Right forelimb (tissue), 1 donor: ENCODE measurements around the gene ELANE.
"Not testable (repeated sequence)": the region's sequence is repeated elsewhere in the genome, so short reads cannot be mapped to it uniquely, and the experiment has no call there.

Experiments
- DNase-seq: peaks from one replicate; pipeline ENCODE4 v3.0.0-alpha.2; 2018

The ELANE gene

DNA sequence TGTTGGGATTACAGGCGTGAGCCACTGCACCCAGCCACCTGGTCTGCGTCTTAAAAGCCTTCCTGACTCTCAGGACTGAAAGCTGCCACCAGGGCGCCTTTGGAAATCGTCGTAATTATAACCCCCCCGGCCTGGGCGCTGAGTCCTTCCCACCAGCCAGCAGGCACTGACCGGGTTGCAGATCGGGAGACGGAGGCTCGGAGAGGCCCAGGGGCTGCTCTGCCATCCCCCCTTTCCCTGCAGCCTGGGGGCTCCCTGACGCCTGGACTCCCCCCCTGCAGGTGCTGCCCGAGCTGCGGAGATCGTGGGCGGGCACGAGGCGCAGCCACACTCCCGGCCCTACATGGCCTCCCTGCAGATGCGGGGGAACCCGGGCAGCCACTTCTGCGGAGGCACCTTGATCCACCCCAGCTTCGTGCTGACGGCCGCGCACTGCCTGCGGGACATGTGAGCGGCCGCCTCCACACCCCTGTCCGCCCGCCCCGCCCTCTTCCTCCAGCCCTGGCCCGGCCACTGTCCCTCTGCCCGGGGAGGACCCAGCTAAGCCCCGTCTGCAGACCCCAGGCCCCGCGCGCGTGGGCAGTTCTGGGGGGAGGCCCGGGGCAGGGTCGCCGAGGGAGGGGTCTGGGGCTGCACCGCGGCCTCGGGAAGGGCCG, 8.8 kb upstream of the ELANE start:
- no peak for DNase-seq

DNA sequence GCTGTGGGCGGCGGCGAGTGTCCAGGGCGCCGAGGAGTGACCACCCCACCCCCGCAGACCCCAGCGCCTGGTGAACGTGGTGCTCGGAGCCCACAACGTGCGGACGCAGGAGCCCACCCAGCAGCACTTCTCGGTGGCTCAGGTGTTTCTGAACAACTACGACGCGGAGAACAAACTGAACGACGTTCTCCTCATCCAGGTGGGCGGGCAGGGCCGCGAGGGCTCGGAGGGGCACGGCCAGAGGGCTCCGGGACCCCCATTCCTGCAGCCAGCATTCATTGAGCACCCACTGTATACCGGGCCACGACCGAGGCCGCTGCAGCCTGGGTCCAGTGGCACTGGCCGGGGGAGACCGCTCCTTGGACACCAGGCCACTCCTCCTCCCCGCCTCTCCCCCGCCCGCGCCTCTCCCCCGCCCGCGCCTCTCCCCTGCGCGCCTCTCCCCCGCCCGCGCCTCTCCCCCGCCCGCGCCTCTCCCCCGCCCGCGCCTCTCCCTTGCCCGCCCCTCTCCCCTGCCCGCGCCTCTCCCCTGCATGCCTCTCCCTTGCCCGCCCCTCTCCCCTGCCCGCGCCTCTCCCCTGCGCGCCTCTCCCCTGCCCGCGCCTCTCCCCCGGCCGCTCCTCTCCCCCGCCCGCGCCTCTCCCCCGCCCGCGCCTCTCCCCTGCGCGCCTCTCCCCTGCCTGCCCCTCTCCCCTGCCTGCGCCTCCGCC, 8.1 kb upstream of the ELANE start:
- DNase-seq: no peak

DNA sequence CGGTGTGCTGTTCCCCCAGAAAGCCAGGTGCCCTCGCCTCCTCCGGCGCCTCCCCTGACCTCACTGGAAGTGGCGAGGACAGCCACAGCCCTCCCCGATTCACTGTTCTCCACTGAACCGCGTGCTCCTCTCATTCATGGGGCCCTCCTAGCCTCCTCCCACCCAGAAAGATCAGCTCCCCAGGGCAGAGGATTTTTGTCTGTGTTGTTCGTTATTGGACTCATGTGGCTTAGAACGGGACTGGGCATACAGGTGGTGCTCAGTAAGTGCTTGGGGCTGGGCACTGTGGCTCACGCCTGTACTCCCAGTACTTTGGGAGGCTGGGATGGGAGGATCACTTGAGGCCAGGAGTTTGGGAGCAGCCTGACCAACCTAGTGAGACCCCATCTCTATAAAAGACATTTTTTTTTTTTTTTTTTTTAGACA, 7.5 kb upstream of the ELANE start:
- DNase-seq: no peak

DNA sequence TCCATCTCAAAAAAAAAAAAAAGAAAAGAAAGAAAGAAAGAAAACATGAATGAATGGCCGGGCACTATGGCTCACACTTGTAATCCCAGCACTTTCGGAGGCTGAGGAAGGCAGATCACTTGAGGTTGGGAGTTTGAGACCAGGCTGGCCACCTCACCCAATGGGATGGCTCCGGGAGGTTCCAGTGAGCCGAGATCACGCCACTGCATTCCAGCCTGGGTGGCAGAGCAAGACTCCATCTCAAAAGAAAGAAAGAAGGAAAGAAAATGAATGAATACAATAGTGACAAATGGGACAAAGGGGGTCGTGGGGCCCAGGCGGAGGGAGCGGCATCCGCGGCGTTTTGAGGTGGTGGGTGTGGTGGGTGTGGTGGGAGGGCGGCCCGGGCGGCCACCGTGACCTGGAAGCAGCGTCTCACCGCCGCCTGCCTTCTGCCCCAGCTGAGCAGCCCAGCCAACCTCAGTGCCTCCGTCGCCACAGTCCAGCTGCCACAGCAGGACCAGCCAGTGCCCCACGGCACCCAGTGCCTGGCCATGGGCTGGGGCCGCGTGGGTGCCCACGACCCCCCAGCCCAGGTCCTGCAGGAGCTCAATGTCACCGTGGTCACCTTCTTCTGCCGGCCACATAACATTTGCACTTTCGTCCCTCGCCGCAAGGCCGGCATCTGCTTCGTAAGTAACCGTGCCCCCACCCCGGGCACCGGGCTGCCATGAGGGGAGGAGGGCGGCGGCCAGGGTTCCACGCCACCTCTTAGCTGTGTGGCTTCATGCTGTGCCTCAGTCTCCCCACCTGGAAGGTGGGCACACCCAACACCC, 6.2 kb upstream of the ELANE start:
- no peak for DNase-seq

DNA sequence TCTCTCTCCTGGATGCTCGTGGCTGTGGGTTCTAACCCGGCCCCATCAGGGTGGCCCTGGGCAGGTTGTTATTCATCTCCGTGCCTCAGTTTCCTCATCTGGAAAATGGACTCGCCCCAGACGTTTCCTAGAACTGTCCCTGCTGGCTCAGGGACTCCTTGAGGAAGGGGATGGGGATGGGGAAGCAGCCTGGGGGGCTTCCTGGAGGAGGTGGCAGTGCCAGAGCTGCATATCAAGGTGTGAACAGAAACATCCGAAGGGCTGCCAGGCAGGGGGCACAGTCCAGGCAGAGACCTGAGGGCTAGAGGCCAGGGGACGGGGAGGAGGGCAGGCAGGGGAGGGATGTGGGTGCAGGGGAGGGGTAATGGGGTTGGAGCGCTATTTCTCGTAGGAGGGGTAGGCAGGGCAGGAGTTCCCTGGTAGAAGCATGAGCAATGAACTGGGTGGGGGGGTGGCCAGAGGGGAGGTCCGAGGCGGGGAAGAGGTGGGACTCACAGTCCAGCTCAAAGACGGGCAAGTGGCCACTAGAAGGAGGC, 3.6 kb upstream of the ELANE start:
- DNase-seq: no peak

DNA sequence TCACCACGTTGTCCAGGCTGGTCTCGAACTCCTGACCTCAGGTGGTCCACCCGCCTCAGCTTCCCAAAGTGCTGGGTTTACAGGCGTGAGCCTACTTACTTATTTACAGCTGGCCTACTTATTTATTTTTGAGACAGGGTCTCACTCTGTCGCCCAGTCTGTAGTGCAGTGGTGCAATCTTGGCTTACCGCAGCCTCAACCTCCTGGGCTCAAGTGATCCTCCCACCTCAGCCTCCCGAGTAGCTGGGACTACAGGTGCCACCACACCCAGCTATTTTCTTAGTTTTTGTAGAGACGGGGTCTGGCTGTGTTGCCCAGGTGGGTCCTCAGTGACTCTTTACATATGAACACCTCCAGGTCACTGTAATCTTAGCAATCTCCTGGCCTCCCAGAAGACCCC, 2.9 kb upstream of the ELANE start:
- not testable (repeated sequence) for DNase-seq

DNA sequence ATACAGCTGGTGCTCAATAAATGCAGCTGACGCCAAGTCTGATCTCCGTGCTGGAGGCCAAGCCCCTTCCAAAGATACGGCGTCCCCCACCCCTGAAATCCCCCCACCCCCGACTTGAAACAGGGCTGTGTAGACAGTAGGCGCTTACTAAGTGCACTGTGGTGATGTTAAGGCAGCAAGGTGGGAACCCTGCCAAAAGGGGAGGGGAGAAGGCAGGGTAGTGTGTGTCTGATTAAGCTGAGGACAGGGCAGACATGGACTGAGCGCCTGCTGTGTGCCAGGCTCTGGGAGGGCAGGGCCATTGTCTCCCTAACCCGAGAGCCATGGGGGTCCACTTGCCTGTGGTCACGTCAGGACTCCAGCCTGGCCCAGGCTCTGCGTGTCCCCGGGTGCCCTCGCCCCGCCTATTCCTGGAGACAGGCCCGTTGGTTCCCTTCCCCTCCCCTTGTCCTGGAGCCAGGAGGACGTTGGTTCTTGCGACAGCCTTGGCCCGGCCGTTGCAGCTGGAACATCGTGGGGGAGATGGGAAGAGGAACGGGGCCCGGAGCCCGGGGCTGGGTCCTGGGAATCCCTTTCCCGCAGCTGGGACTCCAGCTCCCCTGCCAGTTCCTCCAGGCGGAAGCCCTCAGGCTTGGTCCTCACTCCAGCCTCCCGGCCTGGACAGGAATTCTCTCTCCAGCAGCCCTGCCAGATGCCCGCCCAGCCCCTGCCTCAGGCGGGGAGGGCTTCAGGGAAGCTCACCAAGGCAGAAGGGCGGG, 1.7 kb upstream of the ELANE start:
- DNase-seq: peak; percentile 85

DNA sequence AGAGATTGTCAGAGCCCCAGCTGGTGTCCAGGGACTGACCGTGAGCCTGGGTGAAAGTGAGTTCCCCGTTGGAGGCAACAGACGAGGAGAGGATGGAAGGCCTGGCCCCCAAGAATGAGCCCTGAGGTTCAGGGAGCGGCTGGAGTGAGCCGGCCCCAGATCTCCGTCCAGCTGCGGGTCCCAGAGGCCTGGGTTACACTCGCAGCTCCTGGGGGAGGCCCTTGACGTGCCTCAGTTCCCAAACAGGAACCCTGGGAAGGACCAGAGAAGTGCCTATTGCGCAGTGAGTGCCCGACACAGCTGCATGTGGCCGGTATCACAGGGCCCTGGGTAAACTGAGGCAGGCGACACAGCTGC, 1.1 kb upstream of the ELANE start:
- peak; percentile 47 for DNase-seq

DNA sequence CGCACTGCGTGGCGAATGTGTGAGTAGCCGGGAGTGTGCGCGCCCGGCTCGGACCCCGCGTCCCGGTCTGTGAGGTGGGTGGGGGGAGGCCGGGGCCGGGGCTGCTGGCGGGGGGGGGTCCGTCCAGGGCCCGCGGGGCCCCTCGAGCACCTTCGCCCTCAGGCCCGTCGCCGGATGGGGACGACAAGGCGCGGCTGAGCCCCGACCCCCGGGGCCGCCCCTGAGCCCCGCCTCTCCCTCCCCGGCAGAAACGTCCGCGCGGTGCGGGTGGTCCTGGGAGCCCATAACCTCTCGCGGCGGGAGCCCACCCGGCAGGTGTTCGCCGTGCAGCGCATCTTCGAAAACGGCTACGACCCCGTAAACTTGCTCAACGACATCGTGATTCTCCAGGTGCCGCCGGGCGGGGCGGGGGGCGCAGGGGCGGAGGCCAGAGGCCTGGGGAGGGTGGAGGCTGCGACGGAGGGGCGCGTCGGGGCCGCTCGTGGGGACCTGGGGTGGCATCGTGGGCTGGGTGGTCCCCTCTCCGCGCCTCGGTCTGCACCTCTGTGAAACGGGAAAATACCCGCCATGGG, 997 bp downstream of the ELANE start:
- no peak for DNase-seq

DNA sequence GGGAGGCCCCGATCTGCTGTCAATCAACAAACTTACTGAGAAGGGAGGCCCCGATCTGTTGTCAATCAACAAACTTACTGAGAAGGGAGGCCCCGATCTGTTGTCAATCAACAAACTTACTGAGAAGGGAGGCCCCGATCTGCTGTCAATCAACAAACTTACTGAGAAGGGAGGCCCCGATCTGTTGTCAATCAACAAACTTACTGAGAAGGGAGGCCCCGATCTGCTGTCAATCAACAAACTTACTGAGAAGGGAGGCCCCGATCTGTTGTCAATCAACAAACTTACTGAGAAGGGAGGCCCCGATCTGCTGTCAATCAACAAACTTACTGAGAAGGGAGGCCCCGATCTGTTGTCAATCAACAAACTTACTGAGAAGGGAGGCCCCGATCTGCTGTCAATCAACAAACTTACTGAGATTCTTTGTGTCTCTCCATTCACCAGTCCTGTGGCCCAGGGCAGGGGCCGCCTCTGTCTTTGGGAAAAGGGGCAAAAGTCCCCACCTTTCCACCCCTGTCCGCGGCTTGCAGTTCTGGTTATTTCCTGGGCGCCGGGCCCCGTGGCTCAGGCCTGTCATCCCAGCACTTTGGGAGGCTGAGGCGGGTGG, 1.6 kb downstream of the ELANE start:
- not testable (repeated sequence) for DNase-seq

DNA sequence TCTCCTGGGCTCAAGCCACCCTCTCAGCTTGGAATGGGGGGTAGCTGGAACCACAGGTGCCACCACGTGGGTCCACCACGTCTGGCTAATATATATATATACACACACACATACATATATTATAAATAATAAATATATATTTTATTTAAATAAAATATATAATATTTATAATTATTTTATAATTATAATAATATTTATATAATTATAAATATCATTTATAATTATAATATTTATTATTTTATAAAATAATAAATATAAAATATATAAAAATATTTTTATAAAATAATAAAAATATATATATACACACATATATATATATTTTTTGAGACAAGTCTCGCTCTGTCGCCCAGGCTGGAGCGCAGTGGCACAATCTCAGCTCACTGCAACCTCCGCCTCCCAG, 2.4 kb downstream of the ELANE start:
- no peak for DNase-seq

DNA sequence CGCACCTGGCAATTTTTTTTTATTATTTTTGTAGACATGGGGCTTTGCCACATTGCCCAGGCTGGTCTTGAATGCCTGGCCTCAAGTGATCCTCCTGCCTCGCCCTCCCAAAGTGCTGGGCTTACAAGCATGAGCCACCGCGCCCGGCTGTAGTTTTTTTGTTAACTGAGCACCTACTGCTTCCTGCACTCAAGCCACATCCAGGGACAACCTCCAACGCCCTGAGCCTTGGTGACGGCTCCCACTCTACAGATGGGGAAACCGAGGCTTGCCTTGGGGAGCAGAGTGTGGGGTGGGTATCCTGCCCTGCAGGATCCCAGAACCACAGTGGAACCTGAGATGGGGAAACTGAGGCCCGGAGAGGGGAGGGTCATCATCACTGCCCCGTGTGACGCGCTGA, 3.0 kb downstream of the ELANE start:
- DNase-seq: no peak

DNA sequence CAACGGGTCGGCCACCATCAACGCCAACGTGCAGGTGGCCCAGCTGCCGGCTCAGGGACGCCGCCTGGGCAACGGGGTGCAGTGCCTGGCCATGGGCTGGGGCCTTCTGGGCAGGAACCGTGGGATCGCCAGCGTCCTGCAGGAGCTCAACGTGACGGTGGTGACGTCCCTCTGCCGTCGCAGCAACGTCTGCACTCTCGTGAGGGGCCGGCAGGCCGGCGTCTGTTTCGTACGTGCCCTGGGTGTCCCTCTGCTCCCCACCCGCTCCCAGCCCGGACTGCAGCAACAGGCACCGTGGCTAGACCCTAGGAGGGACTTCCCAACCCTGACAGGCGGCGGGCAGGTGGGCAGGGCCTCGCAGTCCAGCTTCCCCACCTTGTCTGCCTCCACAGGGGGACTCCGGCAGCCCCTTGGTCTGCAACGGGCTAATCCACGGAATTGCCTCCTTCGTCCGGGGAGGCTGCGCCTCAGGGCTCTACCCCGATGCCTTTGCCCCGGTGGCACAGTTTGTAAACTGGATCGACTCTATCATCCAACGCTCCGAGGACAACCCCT, 3.5 kb downstream of the ELANE start:
- DNase-seq: no peak

DNA sequence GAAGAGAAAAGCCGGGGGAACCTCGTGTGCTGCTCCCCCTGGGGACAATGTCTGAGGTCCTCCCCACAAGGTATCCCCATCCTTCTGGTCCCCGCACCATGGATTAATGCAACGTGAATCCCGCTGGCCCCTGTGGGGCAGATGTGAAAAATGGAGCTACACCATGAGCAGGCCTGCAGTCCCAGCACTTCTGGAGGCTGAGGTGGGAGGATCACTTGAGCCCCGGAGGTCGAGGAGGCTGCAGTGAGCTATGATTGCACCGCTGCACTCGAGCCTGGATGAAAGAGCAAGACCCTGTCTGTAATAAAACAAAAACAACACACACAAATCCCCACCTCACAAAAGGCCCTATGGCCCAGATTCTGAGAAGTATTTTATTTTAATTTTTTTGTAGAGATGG, 6.2 kb downstream of the ELANE start:
- no peak for DNase-seq

DNA sequence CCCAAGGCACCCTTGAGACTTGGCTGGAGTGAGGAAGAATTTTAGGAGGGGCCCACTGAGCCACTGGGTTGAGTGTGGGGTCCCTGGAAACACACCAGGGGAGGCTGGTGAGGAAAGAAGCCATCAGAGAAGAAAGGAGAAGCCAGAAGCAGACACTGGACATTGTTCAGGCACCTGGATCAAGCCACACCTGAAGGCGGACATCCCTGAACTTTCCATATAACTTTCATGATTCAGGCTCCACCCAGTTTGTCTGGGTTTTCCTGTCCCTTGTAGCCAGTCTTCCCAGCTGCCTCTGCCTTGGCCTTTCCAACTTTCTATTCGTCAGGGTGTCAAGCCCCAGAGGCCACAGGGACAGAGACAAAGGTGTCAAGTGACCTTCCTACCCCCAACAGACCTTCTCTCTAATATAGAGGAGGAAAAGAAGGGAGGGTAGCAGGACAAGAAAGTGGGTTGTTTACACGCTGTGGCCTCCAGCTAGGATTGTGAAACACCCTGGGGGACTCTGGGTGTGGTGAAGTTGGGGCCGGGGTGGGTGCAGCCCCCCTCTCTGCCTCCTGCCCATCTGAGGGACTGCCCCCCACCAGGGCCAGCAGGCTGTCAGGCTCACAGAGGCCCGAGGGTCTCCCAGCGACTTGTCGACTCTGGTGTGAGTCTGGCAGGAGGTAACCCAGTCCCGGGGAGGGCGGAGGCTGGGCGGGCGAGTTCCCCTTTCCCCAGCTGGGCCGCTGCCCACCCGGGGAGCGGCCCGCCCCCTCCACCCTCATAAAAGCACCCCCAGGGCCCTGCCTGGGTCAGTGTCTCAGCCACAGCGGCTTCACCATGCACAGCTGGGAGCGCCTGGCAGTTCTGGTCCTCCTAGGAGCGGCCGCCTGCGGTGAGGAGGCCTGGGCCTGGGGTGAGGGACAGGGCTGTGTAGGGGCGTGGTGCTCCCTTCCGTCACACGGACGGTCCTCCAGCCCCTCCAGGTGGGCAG, 7.1 kb downstream of the ELANE start, which contains the start of gene CFD:
TSS of gene CFD (plus strand) at position 797 of the 976 bp plus-strand sequence. CDS start at position 823, 26 bp downstream.
- DNase-seq: no peak

DNA sequence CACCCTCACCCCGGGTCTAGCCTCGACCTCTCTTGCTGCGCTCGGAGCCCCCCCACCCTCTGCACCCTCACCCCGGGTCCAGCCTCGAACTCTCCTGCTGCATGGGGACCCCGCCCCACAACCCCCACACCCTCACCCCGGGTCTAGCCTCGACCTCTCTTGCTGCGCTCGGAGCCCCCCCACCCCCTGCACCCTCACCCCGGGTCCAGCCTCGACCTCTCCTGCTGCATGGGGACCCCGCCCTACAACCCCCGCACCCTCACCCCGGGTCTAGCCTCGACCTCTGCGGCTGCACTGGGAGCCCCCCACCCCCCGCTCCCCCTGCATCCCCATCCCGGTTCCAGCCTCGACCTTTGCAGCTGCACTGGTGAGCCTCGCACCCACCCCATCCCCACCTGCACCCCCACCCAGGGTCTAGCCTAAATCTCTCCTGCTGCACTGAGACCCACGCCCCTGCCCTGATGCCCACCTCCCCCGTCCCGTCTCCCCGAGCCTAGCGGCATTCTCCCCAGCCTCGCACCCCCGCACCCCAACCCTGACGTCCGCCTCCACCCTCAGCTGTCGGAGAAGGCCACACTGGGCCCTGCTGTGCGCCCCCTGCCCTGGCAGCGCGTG, 9.1 kb downstream of the ELANE start:
- no peak for DNase-seq

DNA sequence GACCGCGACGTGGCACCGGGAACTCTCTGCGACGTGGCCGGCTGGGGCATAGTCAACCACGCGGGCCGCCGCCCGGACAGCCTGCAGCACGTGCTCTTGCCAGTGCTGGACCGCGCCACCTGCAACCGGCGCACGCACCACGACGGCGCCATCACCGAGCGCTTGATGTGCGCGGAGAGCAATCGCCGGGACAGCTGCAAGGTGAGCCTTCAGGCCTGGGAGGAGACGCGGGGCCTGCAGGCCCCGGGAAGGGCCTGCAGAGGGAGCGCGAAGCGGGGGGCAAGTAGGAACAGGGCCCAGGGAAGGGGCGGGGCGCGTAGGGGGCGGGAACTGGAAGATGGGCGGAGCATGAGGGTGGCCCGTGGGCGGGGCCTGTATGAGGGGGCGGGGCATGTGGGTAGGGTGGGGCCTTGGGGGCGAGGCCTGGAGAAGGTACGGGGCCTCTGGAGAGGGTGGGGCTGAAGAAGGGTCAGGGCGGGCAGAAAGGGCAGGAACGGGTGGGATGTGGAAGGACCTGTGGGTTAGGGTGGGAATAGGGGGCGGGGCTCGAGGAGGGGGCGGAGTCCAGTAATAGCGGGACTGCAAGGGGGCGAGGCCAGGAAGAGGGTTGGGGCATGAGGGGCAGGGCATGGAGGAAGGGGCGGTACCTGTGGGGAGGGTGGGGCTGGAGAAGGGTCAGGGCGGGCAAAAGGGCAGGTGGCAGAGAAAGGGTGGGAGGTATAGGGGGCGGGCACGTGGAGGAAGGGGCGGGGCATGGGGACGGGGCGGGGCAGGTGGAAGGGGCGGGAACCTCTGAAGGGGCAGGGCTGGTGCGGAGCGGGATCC, 9.9 kb downstream of the ELANE start:
- DNase-seq: no peak

DNA sequence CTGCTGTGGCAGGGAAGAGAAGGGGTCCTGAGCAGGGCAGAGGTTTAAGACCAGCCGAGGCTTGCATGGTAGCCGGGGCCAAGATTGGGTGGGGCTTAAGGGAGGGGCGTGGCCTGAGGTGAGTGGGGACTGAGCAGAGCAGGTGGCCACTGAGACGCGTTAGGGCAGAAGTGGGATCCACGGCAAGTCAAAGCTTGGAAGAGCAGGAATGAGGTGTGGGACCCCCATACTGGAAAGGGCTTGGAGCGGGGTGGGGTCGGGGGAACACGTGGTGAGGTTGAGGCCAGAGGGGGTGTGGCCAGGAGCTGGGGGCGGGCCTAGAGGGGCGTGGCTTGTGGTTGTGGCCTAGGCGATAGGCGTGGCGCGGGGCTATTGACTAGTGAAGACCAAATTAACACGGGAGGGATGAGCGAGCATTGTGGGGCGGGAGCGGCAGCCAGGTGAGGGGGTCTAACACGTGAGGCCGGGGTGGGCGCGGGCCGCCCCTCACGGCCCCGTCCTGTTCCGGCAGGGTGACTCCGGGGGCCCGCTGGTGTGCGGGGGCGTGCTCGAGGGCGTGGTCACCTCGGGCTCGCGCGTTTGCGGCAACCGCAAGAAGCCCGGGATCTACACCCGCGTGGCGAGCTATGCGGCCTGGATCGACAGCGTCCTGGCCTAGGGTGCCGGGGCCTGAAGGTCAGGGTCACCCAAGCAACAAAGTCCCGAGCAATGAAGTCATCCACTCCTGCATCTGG, 10.6 kb downstream of the ELANE start:
- DNase-seq: peak; percentile 77

DNA sequence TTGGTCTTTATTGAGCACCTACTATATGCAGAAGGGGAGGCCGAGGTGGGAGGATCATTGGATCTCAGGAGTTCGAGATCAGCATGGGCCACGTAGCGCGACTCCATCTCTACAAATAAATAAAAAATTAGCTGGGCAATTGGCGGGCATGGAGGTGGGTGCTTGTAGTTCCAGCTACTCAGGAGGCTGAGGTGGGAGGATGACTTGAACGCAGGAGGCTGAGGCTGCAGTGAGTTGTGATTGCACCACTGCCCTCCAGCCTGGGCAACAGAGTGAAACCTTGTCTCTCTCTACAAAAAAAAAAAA, 11.2 kb downstream of the ELANE start:
- DNase-seq: no peak
